Measurements from ENCODE around the gene PARD6G. TPM values are rescaled to one million over a fixed set of nuclear protein-coding genes. Genes with fewer than 3 reads are reported as not detected.
A peak's percentile ranks its signal among the peaks of the same experiment; 100 is the strongest.

The PARD6G gene
- total and polyA plus RNA-seq, 10 of the 15 experiments (the other 5 are each of a cell fraction or from before 2014, with no cell fraction given): 0.20 to 2.0 (median 0.60) TPM

- 0 out of 4 replicates have a peak, but pooled peaks of 1 of the 2 experiments have one; percentile 30 for TF ChIP-seq ETV6 (conservative IDR thresholded peaks at IDR 0.05 in 1 of 2, IDR thresholded peaks at IDR 0.05 in 1 of 2; ENCODE audit: borderline replicate concordance in 1 of 2, low read depth in 1 of 2)
- peak; percentile 100 for TF ChIP-seq BCL11A (IDR thresholded peaks at IDR 0.05; ENCODE audit: low read depth, low read length)
- peak; percentile 100 for TF ChIP-seq DPF2 (IDR thresholded peaks at IDR 0.05)
- peak; percentile 76 for TF ChIP-seq IKZF1 (conservative IDR thresholded peaks at IDR 0.05)
- TF ChIP-seq CHD4 (IDR thresholded peaks at IDR 0.05): no peak
- TF ChIP-seq GABPA (IDR thresholded peaks at IDR 0.05; ENCODE audit: low read depth): peak; percentile 84
- TF ChIP-seq CHD2 (IDR thresholded peaks at IDR 0.05; ENCODE audit: borderline replicate concordance, low read depth, low read length): 0 out of 2 replicates have a peak, but pooled peaks have one; percentile 52
- TF ChIP-seq CREB1 (IDR thresholded peaks at IDR 0.05; ENCODE audit: low read depth): peak; percentile 41; the same call in 1 of the 2 replicates
- TF ChIP-seq MLLT1 (IDR thresholded peaks at IDR 0.05): 0 out of 2 replicates have a peak, but pooled peaks have one; percentile 49
- peak; percentile 96 for TF ChIP-seq FOXM1 (IDR thresholded peaks at IDR 0.05; ENCODE audit: low read depth, low read length)
- no peak for TF ChIP-seq CBX3 (IDR thresholded peaks at IDR 0.05; ENCODE audit: borderline replicate concordance, low read depth)
- no peak for TF ChIP-seq TCF3 (IDR thresholded peaks at IDR 0.05; ENCODE audit: borderline replicate concordance, insufficient read depth, low read depth, low read length)
- TF ChIP-seq CHD1 (IDR thresholded peaks at IDR 0.05; ENCODE audit: low read depth, low read length): no peak
- TF ChIP-seq MEF2B (IDR thresholded peaks at IDR 0.05; ENCODE audit: partially characterized antibody, poor library complexity, severe bottlenecking): peak; percentile 48
- TF ChIP-seq CEBPB (IDR thresholded peaks at IDR 0.05; ENCODE audit: borderline replicate concordance in 1 of 2, low read depth in 2 of 2, low read length in 2 of 2): peak in 1 of 2 experiments; percentile 85; a peak in 1 of 4 replicates
- TF ChIP-seq SUPT20H (IDR thresholded peaks at IDR 0.05; ENCODE audit: borderline replicate concordance, control insufficient read depth, low read depth, low read length): no peak
- TF ChIP-seq ZNF24 (IDR thresholded peaks at IDR 0.05): peak; percentile 68; the same call in 1 of the 2 replicates
- TF ChIP-seq JUND (IDR thresholded peaks at IDR 0.05; ENCODE audit: low read depth, low read length): peak; percentile 96
- TF ChIP-seq MTA3 (IDR thresholded peaks at IDR 0.05; ENCODE audit: borderline replicate concordance, low read length): peak; percentile 98
- TF ChIP-seq RUNX3 (IDR thresholded peaks at IDR 0.05; ENCODE audit: low read length): peak; percentile 97
- TF ChIP-seq SKIL (IDR thresholded peaks at IDR 0.05; ENCODE audit: low read depth, poor library complexity, severe bottlenecking): peak; percentile 91
- 0 out of 2 replicates have a peak, but pooled peaks have one; percentile 70 for TF ChIP-seq NBN (IDR thresholded peaks at IDR 0.05)
- TF ChIP-seq BCL3 (IDR thresholded peaks at IDR 0.05; ENCODE audit: borderline replicate concordance, insufficient read depth, low read depth, low read length, poor library complexity, severe bottlenecking): peak; percentile 91
- TF ChIP-seq BACH1 (IDR thresholded peaks at IDR 0.05; ENCODE audit: borderline replicate concordance): peak; percentile 94; the same call in 1 of the 2 replicates
- TF ChIP-seq TAF1 (IDR thresholded peaks at IDR 0.05; ENCODE audit: borderline replicate concordance, low read depth, low read length): no peak
- no peak for TF ChIP-seq ZNF384 (IDR thresholded peaks at IDR 0.05; ENCODE audit: borderline replicate concordance, low read depth, low read length)
Measured at GRCh38 chr18:80202264-80202998, 44.9 kb downstream of the PARD6G start (continued).

Data from GM12878 (cell line).